CD8-positive, alpha-beta memory T cell (primary cell): ENCODE results near the gene FUZ. TPM values are rescaled to one million over a fixed set of nuclear protein-coding genes. Genes with fewer than 3 reads are reported as not detected.

Experiments
- CTCF ChIA-PET: fragments of 350-600 bp; sonication (Branson Sonifier 250); formaldehyde crosslinking; loops from one replicate; lab custom pipeline; 2021; ENCODE audit warnings: antibody characterized with exemption; lab: Charles Lee
- POLR2A ChIA-PET: fragments of 350-600 bp; sonication (Branson Sonifier 250); formaldehyde crosslinking; loops from one replicate; lab custom pipeline; 2021; ENCODE audit warnings: antibody characterized with exemption; lab: Charles Lee
- DNase-seq, 5 donors: peaks; one replicate each; pipeline versions ENCODE4 v3.0.0 to v3.0.0-alpha.2; 2020 to 2022; ENCODE audit warnings: mixed read lengths in 1 of 5
- H3K27ac ChIP-seq: one replicate; pipeline ENCODE4 v1.7.0; 2013; ENCODE audit warnings: low read depth, mild to moderate bottlenecking, low read length, moderate library complexity
- H3K27me3 ChIP-seq: 2 replicates; pipeline ENCODE4 v1.7.0; 2013; ENCODE audit warnings: low read length, mild to moderate bottlenecking; ENCODE audit not compliant: insufficient read depth, poor library complexity, severe bottlenecking
- H3K36me3 ChIP-seq: 2 replicates; pipeline ENCODE4 v1.7.0; 2013; ENCODE audit warnings: mild to moderate bottlenecking, low read length, moderate library complexity; ENCODE audit not compliant: insufficient read depth
- H3K4me1 ChIP-seq: 2 replicates; pipeline ENCODE4 v1.7.0; 2013; ENCODE audit warnings: mild to moderate bottlenecking, low read length, moderate library complexity; ENCODE audit not compliant: insufficient read depth
- H3K4me3 ChIP-seq: 2 replicates; pipeline ENCODE4 v1.7.0; 2013; ENCODE audit warnings: mild to moderate bottlenecking, low read length
- H3K9me3 ChIP-seq: 2 replicates; pipeline ENCODE4 v1.7.0; 2013; ENCODE audit warnings: mild to moderate bottlenecking, low read length
- H3K27ac Mint-ChIP-seq, 8 donors: one replicate each; pipeline ENCODE4 v1.8.0; 2020 to 2021; ENCODE audit warnings: mixed read lengths in 8 of 8, mild to moderate bottlenecking in 6 of 8, inconsistent platforms in 3 of 8, moderate library complexity in 3 of 8
- H3K27me3 Mint-ChIP-seq, 2 donors: one replicate each; pipeline ENCODE4 v1.8.0; 2020 to 2021; ENCODE audit warnings: mixed read lengths in 2 of 2, mild to moderate bottlenecking in 1 of 2, moderate library complexity in 1 of 2
- H3K36me3 Mint-ChIP-seq, 3 donors: one replicate each; pipeline ENCODE4 v1.8.0; 2020 to 2021; ENCODE audit warnings: mixed read lengths in 3 of 3, inconsistent platforms in 1 of 3, mild to moderate bottlenecking in 1 of 3
- H3K4me1 Mint-ChIP-seq, 3 donors: one replicate each; pipeline ENCODE4 v1.8.0; 2020 to 2021; ENCODE audit warnings: mixed read lengths in 3 of 3, inconsistent platforms in 1 of 3, mild to moderate bottlenecking in 1 of 3
- H3K4me3 Mint-ChIP-seq, 7 donors: one replicate each; pipeline ENCODE4 v1.8.0; 2020 to 2021; ENCODE audit warnings: mixed read lengths in 7 of 7, mild to moderate bottlenecking in 6 of 7, moderate library complexity in 4 of 7, inconsistent platforms in 2 of 7
- H3K9me3 Mint-ChIP-seq, 5 donors: one replicate each; pipeline ENCODE4 v1.8.0; 2020 to 2022; ENCODE audit warnings: mixed read lengths in 5 of 5, mild to moderate bottlenecking in 3 of 5, moderate library complexity in 2 of 5, inconsistent platforms in 1 of 5
- polyA plus RNA-seq: library from polyadenylated mRNA; unstranded; fragments of 300-500 nt; fragmentation: Illumina TruSeq; gene quantifications from one replicate; pipeline ENCODE4 v1.2.3, GENCODE V29; 2021
- total RNA-seq, 2 experiments: library from RNA; stranded (reverse); gene quantifications; one replicate each; pipeline ENCODE4 v1.2.3, GENCODE V29; 2021

The FUZ gene
- total and polyA plus RNA-seq, 3 experiments from 2014 or later: 4.5 to 30.1 (median 26.1) TPM

DNA sequence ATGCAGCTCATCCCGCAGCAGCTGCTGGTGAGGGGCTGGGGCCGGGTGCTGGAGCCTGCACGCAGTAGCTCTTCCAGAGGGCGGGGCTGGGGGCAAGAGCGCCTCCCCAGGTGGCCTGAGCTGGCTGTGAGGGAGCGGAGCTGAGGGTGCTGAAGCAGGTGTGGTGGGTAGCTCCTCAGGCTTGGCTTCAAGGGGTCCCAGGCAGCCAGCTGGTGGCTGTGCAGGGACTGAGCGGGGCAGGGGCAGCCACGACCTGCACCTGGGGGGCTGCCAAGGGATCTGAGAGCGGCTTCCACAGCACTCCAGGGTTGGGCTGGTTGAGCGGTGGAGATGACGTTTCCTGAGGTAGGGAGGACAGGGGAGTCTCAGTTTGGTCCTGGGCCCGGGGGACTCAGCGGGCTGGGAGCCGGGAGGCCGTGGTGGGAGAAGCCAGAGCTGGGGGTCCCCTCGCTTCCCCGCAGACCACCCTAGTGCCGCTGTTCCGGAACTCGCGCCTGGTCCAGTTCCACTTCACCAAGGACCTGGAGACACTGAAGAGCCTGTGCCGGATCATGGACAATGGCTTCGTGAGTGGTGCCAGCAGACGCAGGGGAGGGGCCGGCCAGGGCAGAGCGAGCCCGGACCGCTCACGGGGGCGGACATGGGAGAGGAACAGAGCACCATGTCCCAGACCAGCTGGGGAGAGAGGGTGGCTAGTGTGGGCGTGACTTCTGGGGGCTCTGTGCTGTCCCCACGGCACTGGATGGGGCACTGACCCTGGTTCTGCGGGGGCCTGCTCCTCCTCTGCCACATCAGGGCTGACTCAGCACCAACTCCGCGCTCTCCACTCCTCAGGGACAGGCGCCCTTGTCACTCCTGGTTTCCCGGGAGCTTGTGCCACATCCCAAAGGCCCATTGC, 45.2 kb upstream of the FUZ start:
- Histone ChIP-seq H3K27ac (no peak overlapping the region), H3K9me3 (no peaks in the 10 kb centered on the region), H3K4me1 (peaks cover under 1% of the 10 kb centered on the region), H3K27me3 (no peaks in the 10 kb centered on the region), H3K36me3 (no peaks in the 10 kb centered on the region), H3K4me3 (no peak overlapping the region)
- peaks cover 0 to 60% (median 2%) of the 10 kb centered on the region in 3 donors for H3K36me3 Mint-ChIP-seq
- H3K4me1 Mint-ChIP-seq: peaks cover 6 to 14% (median 8%) of the 10 kb centered on the region in 3 donors
- no peak overlapping the region for H3K27ac Mint-ChIP-seq
- H3K4me3 Mint-ChIP-seq: no peak overlapping the region
- no peaks in the 10 kb centered on the region for H3K9me3 Mint-ChIP-seq
- CTCF ChIA-PET: no interaction called here
- DNase-seq: no peak
- no peaks in the 10 kb centered on the region for H3K27me3 Mint-ChIP-seq
- POLR2A ChIA-PET: interaction anchor here (0.9 to 2.0 kb wide), 2 partner anchors 8 to 11 kb away, joined by 4 read pairs; no protein-coding TSS in a partner anchor

- H3K27me3 ChIP-seq: no peaks in the 10 kb centered on the region
- Mint-ChIP-seq H3K36me3 (peaks cover 0 to 57% (median 0%) of the 10 kb centered on the region in 3 donors), H3K4me1 (peaks cover 8 to 15% (median 9%) of the 10 kb centered on the region in 3 donors), H3K27ac (no peak overlapping the region), H3K4me3 (no peak overlapping the region), H3K9me3 (no peaks in the 10 kb centered on the region), H3K27me3 (no peaks in the 10 kb centered on the region)
- no peak overlapping the region for H3K4me3 ChIP-seq
- H3K27ac ChIP-seq: no peak overlapping the region
- ChIA-PET POLR2A (no interaction called here), CTCF (no interaction called here)
- no peaks in the 10 kb centered on the region for H3K36me3 ChIP-seq
- no peaks in the 10 kb centered on the region for H3K9me3 ChIP-seq
- no peak for DNase-seq
- H3K4me1 ChIP-seq: peaks cover 6% of the 10 kb centered on the region
Observed at GRCh38 chr19:49857838-49858087, 44.7 kb upstream of the FUZ start.

- Mint-ChIP-seq H3K27ac (peak overlapping the region in 1 of 8 donors; percentile 24), H3K27me3 (no peaks in the 10 kb centered on the region), H3K36me3 (peaks cover 0 to 60% (median 0%) of the 10 kb centered on the region in 3 donors), H3K4me1 (peaks cover 13 to 20% (median 14%) of the 10 kb centered on the region in 3 donors), H3K9me3 (no peaks in the 10 kb centered on the region), H3K4me3 (no peak overlapping the region)
- H3K36me3 ChIP-seq: no peaks in the 10 kb centered on the region
- DNase-seq: no peak
- H3K4me1 ChIP-seq: peaks cover 11% of the 10 kb centered on the region
- ChIA-PET CTCF (no interaction called here), POLR2A (no interaction called here)
- H3K9me3 ChIP-seq: no peaks in the 10 kb centered on the region
- H3K4me3 ChIP-seq: no peak overlapping the region
- H3K27me3 ChIP-seq: no peaks in the 10 kb centered on the region
- H3K27ac ChIP-seq: no peak overlapping the region
Observed at GRCh38 chr19:49857061-49857837, 44.2 kb upstream of the FUZ start.

DNA sequence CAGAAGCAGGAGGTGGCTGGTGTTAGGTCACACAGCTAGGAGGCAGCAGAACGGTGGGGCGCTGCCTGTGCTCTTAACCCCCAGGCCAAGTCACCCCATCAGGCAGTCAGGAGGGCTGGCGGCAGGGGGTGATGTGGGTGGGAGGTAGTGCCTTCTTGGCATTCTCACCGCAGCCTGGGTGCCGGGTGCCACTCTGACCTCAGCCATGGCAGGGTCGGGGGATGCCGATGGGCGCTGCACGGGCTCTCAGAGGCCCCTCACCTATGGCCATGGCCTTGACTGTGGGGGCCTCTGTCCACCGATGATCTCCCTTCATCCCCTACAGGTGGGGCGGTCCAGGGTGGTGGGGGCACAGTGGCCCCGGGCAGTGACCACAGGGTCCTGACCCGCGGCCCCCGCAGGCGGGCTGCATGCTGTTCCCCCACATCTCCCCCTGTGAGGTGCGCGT, 43.5 kb upstream of the FUZ start:
- no peaks in the 10 kb centered on the region for H3K9me3 Mint-ChIP-seq
- H3K4me3 Mint-ChIP-seq: peak overlapping the region in 1 of 7 donors; percentile 52
- Histone ChIP-seq H3K9me3 (no peaks in the 10 kb centered on the region), H3K27ac (no peak overlapping the region), H3K36me3 (no peaks in the 10 kb centered on the region), H3K4me3 (no peak overlapping the region), H3K4me1 (peaks cover 15% of the 10 kb centered on the region), H3K27me3 (no peaks in the 10 kb centered on the region)
- H3K36me3 Mint-ChIP-seq: peaks cover 0 to 58% (median 0%) of the 10 kb centered on the region in 3 donors
- no peak for DNase-seq
- H3K27me3 Mint-ChIP-seq: peaks cover 0 to 2% of the 10 kb centered on the region in 2 donors
- ChIA-PET CTCF (no interaction called here), POLR2A (no interaction called here)
- H3K4me1 Mint-ChIP-seq: peaks cover 16 to 25% (median 19%) of the 10 kb centered on the region in 3 donors
- H3K27ac Mint-ChIP-seq: no peak overlapping the region

GRCh38 chr19:49855676-49856573, 42.8 kb upstream of the FUZ start:
- ChIA-PET POLR2A (no interaction called here), CTCF (no interaction called here)
- H3K4me3 Mint-ChIP-seq: peak overlapping the region in 2 of 7 donors; percentile 52 to 72
- Histone ChIP-seq H3K9me3 (no peaks in the 10 kb centered on the region), H3K4me3 (no peak overlapping the region), H3K27me3 (no peaks in the 10 kb centered on the region), H3K27ac (no peak overlapping the region), H3K36me3 (no peaks in the 10 kb centered on the region), H3K4me1 (peaks cover 15% of the 10 kb centered on the region)
- peaks cover 16 to 25% (median 19%) of the 10 kb centered on the region in 3 donors for H3K4me1 Mint-ChIP-seq
- no peak for DNase-seq
- peaks cover 0 to 2% of the 10 kb centered on the region in 2 donors for H3K27me3 Mint-ChIP-seq
- peak overlapping the region in 2 of 8 donors; percentile 29 to 68 for H3K27ac Mint-ChIP-seq
- no peaks in the 10 kb centered on the region for H3K9me3 Mint-ChIP-seq
- H3K36me3 Mint-ChIP-seq: peaks cover 0 to 54% (median 0%) of the 10 kb centered on the region in 3 donors

GRCh38 chr19:49855277-49855675, 42.2 kb upstream of the FUZ start:
- peaks cover 17 to 30% (median 22%) of the 10 kb centered on the region in 3 donors for H3K4me1 Mint-ChIP-seq
- H3K9me3 Mint-ChIP-seq: no peaks in the 10 kb centered on the region
- H3K4me3 Mint-ChIP-seq: peak overlapping the region in 1 of 7 donors; percentile 27
- H3K36me3 ChIP-seq: no peaks in the 10 kb centered on the region
- no peak for DNase-seq
- peak overlapping the region in 1 of 8 donors; percentile 68 for H3K27ac Mint-ChIP-seq
- no peak overlapping the region for H3K27ac ChIP-seq
- peaks cover 17% of the 10 kb centered on the region for H3K4me1 ChIP-seq
- CTCF ChIA-PET: no interaction called here
- H3K36me3 Mint-ChIP-seq: peaks cover 0 to 53% (median 0%) of the 10 kb centered on the region in 3 donors
- H3K27me3 ChIP-seq: no peaks in the 10 kb centered on the region
- POLR2A ChIA-PET: interaction anchor here (1.0 kb wide), 1 partner anchor 22 kb away, joined by 3 read pairs; the partner anchor contains the start of gene AKT1S1
- no peaks in the 10 kb centered on the region for H3K9me3 ChIP-seq
- no peak overlapping the region for H3K4me3 ChIP-seq
- H3K27me3 Mint-ChIP-seq: peaks cover 0 to 4% of the 10 kb centered on the region in 2 donors

DNA sequence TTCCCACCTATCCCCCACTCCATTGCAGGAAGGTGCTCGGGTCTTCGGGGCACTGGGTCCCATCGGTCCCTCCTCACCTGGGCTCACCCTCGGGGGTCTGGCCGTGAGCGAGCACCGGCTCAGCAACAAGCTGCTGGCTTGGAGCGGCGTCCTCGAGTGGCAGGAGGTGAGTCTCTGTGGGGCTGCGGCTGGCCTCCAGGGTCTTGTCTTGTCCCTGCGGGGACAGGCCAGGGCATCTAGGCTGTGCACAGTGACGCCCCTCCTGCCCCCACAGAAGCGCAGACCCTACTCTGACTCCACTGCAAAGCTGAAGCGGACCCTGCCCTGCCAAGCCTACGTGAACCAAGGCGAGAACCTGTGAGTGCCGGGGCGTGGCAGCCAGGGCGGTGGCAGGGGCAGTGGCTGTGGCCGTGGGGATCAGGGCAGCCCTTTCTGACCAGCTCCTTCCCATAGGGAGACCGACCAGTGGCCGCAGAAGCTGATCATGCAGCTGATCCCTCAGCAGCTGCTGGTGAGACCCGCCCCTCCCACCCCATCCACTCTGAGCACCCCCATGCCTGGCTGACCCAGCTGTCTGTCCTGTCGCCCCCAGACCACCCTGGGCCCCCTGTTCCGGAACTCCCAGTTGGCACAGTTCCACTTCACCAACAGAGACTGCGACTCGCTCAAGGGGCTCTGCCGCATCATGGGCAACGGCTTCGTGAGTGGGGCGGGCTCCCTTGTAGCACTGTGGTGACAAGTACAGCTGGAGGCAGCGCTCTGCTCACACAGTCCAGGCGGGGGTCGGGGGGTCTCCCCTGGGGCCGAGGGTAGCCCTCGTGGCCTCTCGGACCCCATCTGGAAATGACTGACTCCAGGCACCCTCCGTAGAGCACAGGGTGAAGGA, 41.5 kb upstream of the FUZ start:
- Histone ChIP-seq H3K27ac (no peak overlapping the region), H3K4me1 (peaks cover 21% of the 10 kb centered on the region), H3K27me3 (no peaks in the 10 kb centered on the region), H3K36me3 (no peaks in the 10 kb centered on the region), H3K9me3 (no peaks in the 10 kb centered on the region), H3K4me3 (no peak overlapping the region)
- H3K4me1 Mint-ChIP-seq: peaks cover 24 to 37% (median 28%) of the 10 kb centered on the region in 3 donors
- H3K4me3 Mint-ChIP-seq: no peak overlapping the region
- peaks cover 0 to 49% (median 0%) of the 10 kb centered on the region in 3 donors for H3K36me3 Mint-ChIP-seq
- CTCF ChIA-PET: no interaction called here
- no peaks in the 10 kb centered on the region for H3K9me3 Mint-ChIP-seq
- DNase-seq: no peak
- POLR2A ChIA-PET: interaction anchor here (1.0 to 2.4 kb wide), 2 partner anchors 15 to 22 kb away, joined by 3 to 11 read pairs; partner anchors contain the start of gene AKT1S1
- H3K27me3 Mint-ChIP-seq: peaks cover 0 to 4% of the 10 kb centered on the region in 2 donors
- no peak overlapping the region for H3K27ac Mint-ChIP-seq
